Bronchial epithelial cell (primary cell): ENCODE results near the gene DAZAP1. TPM values are rescaled to one million over a fixed set of nuclear protein-coding genes. Genes with fewer than 3 reads are reported as not detected.
A peak's percentile ranks its signal among the peaks of the same experiment; 100 is the strongest.

Experiments used
- DNase-seq: peaks from one replicate; pipeline ENCODE4 v3.0.0-alpha.2; 2010; ENCODE audit warnings: low read depth
- FAIRE-seq: peaks from 2 replicates; lab custom pipeline; 2011; peaks lifted over from hg19 to GRCh38; lab: Jason Lieb, UNC
- H3K27me3 ChIP-seq: 2 replicates; pipeline ENCODE4 v1.5.1; 2011; ENCODE audit warnings: low read length; ENCODE audit not compliant: control insufficient read depth, insufficient read depth
- H3K36me3 ChIP-seq: 2 replicates; pipeline ENCODE4 v1.5.1; 2011; ENCODE audit warnings: low read length; ENCODE audit not compliant: control insufficient read depth, insufficient read depth
- H3K4me3 ChIP-seq: 2 replicates; pipeline ENCODE4 v1.5.1; 2011; ENCODE audit warnings: mild to moderate bottlenecking, low read depth, low read length, control low read depth
- total RNA-seq: library from RNA; depleted of rRNA; stranded (reverse); fragments of >200 nt; gene quantifications from 2 replicates; pipeline ENCODE4 v1.2.1, GENCODE V29; 2014
- TF ChIP-seq, protein P1 (sequence below): IDR thresholded peaks from 2 replicates; pipeline ENCODE4 v1.5.1; 2011; ENCODE audit warnings: mild to moderate bottlenecking, moderate library complexity, low read length, control low read depth, inconsistent platforms; ENCODE audit not compliant: insufficient read depth, severe bottlenecking

DAZAP1 gene
- total RNA-seq, 1 donor from 2014 or later, result 115 TPM

DNA sequence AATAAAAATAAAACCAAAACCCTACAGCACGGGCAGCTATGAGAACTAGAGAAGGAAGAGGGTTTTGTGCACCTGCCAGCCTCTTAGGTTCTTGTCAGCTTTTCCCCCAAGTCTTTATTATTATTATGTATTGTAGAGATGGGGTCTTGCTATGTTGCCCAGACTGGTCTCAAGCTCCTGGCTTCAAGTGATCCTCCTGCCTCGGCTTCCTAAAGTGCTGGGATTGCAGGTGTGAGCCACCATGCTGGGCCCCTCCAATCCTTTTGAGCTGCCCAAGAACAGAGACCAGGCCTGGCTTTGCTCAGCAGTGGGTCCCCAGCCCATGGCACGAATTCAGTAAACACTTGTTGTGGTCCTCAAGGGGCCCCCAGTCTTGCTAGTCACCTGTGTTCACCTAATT lies 25.1 kb upstream of the DAZAP1 start:
- Histone ChIP-seq H3K36me3 (no peaks in the 10 kb centered on the region), H3K27me3 (no peaks in the 10 kb centered on the region), H3K4me3 (no peak overlapping the region)
- DNase-seq, result no peak
- FAIRE-seq, result no peak
- TF ChIP-seq, protein P1, sequence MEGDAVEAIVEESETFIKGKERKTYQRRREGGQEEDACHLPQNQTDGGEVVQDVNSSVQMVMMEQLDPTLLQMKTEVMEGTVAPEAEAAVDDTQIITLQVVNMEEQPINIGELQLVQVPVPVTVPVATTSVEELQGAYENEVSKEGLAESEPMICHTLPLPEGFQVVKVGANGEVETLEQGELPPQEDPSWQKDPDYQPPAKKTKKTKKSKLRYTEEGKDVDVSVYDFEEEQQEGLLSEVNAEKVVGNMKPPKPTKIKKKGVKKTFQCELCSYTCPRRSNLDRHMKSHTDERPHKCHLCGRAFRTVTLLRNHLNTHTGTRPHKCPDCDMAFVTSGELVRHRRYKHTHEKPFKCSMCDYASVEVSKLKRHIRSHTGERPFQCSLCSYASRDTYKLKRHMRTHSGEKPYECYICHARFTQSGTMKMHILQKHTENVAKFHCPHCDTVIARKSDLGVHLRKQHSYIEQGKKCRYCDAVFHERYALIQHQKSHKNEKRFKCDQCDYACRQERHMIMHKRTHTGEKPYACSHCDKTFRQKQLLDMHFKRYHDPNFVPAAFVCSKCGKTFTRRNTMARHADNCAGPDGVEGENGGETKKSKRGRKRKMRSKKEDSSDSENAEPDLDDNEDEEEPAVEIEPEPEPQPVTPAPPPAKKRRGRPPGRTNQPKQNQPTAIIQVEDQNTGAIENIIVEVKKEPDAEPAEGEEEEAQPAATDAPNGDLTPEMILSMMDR, result no peak

DNA sequence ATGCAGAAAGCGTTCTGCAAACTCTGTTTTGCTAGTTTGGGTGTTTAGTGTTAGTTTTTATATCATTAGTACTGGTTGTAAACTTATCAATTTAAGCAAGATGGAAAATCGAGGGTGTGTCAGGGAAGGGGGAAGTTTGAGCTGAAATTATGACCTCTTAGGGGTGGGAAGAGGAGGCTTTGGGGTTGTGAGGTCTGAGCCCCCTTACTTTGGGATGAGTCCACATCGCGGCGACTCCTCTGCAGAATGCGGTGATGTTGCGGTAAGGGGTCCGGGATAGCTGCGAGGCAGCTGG lies 24.4 kb upstream of the DAZAP1 start:
- Histone ChIP-seq H3K36me3 (no peaks in the 10 kb centered on the region), H3K4me3 (no peak overlapping the region), H3K27me3 (no peaks in the 10 kb centered on the region)
- no peak for FAIRE-seq
- DNase-seq, result no peak
- TF ChIP-seq, protein P1, result no peak

DNA sequence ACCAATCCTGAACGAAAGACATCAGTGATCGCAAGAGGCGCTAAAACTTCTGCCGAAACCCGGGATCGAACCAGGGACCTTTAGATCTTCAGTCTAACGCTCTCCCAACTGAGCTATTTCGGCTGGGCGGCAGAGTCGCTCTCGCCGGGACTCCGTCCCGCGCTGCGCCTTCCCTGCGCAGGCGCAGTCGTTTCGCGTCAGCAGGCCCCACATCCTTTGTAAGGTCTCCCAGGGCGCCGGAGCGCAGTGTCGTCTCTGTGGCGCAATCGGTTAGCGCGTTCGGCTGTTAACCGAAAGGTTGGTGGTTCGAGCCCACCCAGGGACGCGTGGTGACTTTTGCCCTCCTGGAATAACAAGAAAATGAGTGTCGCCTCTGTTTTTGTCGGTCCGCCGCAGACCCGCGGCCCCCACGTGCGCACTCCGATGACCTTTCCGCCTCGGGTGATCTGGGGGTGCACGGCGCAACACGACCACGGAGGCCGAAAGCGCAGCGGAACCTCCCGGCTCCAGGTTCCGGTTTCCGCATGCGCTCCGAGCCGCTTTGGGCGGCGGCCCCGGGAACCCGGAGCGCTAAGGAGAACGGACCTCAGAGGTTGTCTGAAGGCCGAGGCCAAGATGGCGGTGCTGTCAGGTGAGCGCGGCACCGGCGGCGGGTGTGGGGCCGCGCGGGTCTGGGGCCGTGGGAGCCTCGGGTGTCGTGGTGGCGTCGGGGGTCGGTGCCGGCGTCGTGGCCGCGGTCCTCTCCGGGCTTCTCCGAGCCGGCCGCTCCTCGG lies 23.9 kb upstream of the DAZAP1 start, which contains the start of gene NDUFS7:
Gene NDUFS7, plus strand, starts transcription at position 596 of the 773 bp plus-strand sequence. Its CDS starts 20 bp downstream, at position 616.
- H3K4me3 ChIP-seq, result peak within 1 kb of the TSS; percentile 98
- peaks cover under 1% of the 10 kb centered on the region for H3K36me3 ChIP-seq
- TF ChIP-seq, protein P1, result peak; percentile 24
- peak; percentile 66 for DNase-seq
- H3K27me3 ChIP-seq, result no peaks in the 10 kb centered on the region
- FAIRE-seq, result peak; percentile 43

DNA sequence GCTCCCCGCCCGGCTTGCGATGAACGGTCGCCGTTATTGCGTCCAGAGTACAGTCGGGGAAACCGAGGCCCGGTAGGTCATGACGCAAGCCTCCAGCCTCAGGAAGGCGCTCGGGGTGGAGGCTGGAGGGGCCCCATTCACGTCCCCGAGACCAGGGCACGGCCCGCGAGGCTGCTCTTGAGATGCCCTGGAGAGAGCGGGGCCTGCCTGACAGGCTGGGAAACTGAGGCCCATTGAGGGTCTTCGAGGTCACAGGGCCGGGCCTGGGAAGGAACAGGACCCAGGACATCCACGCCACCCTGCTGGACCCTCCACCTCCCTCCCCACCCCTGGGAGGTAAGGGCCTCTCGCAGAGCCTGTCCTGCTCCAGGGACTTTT lies 23.3 kb upstream of the DAZAP1 start:
- FAIRE-seq (no peak), DNase-seq (no peak)
- TF ChIP-seq, protein P1, result no peak
- H3K27me3 ChIP-seq, result no peaks in the 10 kb centered on the region
- H3K4me3 ChIP-seq, result peak overlapping the region; percentile 98
- H3K36me3 ChIP-seq, result peaks cover 6% of the 10 kb centered on the region

DNA sequence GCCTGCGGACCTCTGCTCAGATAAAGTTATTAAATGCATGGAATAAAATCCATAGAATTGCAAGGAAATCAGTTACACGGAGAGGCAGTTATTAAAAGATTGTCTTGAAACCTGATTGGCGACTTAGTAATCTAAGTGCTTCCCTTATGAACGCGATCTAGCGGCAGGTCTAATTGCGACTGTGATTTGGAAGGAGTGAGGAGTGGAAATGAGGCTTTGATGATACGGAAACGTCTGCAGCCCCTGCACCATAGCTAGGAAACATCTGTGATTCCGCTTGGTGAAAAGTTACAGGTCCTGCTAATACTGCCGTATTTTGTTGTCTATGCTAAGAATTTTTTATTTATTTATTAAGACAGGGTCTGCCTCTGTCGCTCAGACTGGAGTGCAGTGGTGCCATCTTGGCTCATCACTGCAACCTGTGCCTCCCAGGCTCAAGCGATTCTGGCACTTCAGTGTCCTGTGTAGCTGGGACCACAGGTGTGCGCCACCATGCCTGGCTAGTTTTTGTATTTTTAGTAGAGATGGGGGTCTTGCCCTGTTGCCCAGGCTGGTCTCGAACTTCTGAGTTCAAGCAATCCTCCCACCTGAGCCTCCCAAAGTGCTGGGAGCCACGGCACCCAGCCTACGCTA lies 22.8 kb upstream of the DAZAP1 start:
- H3K4me3 ChIP-seq, result peak overlapping the region; percentile 98
- DNase-seq (peak; percentile 8), FAIRE-seq (no peak)
- H3K36me3 ChIP-seq, result peaks cover 9% of the 10 kb centered on the region
- TF ChIP-seq, protein P1, result no peak
- no peaks in the 10 kb centered on the region for H3K27me3 ChIP-seq
